Measurements from ENCODE around the gene CELA2B. TPM values are rescaled to one million over a fixed set of nuclear protein-coding genes. Genes with fewer than 3 reads are reported as not detected.

Gene CELA2B
- total and polyA plus RNA-seq, 2 of the 8 experiments (the other 6 are each of a cell fraction or from before 2014, with no cell fraction given): not detected

- Histone ChIP-seq H3K9ac (replicated peaks in 1 of 4; ENCODE audit: extremely low read depth in 1 of 4, low read depth in 3 of 4, low read length in 3 of 4) (no peak overlapping the region), H3K23ac (ENCODE audit: insufficient read length) (no peak overlapping the region), H3K9me3 (ENCODE audit: insufficient read depth in 2 of 2, low read depth in 1 of 2, low read length in 1 of 2) (no peaks in the 10 kb centered on the region), H3K18ac (ENCODE audit: extremely low read depth, low read length) (no peak overlapping the region), H3K36me3 (ENCODE audit: control insufficient read depth in 2 of 4, insufficient read depth in 4 of 4, low read length in 3 of 4) (no peaks in the 10 kb centered on the region), H3K4me3 (ENCODE audit: extremely low read depth in 1 of 4, insufficient read depth in 2 of 4, low read depth in 3 of 4, low read length in 4 of 4) (no peak overlapping the region), H2BK120ac (replicated peaks; ENCODE audit: low read depth, low read length) (no peak overlapping the region), H3K27me3 (replicated peaks in 1 of 4; ENCODE audit: control insufficient read depth in 3 of 4, extremely low read depth in 1 of 4, insufficient read depth in 3 of 4, low read length in 3 of 4) (no peaks in the 10 kb centered on the region), H3K56ac (replicated peaks; ENCODE audit: insufficient read length, low read depth, low read length) (no peak overlapping the region), H2BK5ac (ENCODE audit: low read depth, low read length) (no peak overlapping the region), H4K20me1 (replicated peaks in 1 of 2; ENCODE audit: control insufficient read depth in 1 of 2, insufficient read depth in 2 of 2, low read length in 2 of 2) (peaks cover 0 to 1% of the 10 kb centered on the region in 2 experiments), H2AFZ (ENCODE audit: low read length) (no peak overlapping the region), H4K5ac (ENCODE audit: insufficient read length, low read depth, low read length) (no peak overlapping the region), H3K4ac (replicated peaks; ENCODE audit: insufficient read length, low read depth, low read length) (no peak overlapping the region), H3K23me2 (ENCODE audit: low read depth, low read length) (no peaks in the 10 kb centered on the region), H3K4me1 (replicated peaks in 1 of 4; ENCODE audit: control insufficient read depth in 3 of 4, insufficient read depth in 4 of 4, low read length in 3 of 4) (no peaks in the 10 kb centered on the region), H2BK20ac (ENCODE audit: low read length) (no peak overlapping the region), H4K91ac (replicated peaks; ENCODE audit: insufficient read length, low read length) (no peak overlapping the region), H3K27ac (ENCODE audit: low read depth, low read length) (no peak overlapping the region), H2BK12ac (ENCODE audit: low read depth, low read length) (no peak overlapping the region), H3K14ac (ENCODE audit: insufficient read length) (no peak overlapping the region), H2AK5ac (ENCODE audit: low read depth, low read length) (no peak overlapping the region), H3K4me2 (ENCODE audit: insufficient read depth in 1 of 2, low read depth in 2 of 2, low read length in 2 of 2) (no peak overlapping the region), H2BK15ac (ENCODE audit: low read length) (no peak overlapping the region), H3K79me2 (ENCODE audit: control insufficient read depth in 1 of 2, insufficient read depth in 2 of 2, low read length in 2 of 2) (no peaks in the 10 kb centered on the region), H4K8ac (ENCODE audit: extremely low read depth, insufficient read depth, low read length) (no peak overlapping the region), H3K79me1 (ENCODE audit: low read depth, low read length) (no peaks in the 10 kb centered on the region)
- FAIRE-seq: no peak
- no peak for DNase-seq (ENCODE audit: low read depth in 1 of 2, low spot score in 2 of 2)
- no peak for TF ChIP-seq TAF1 (IDR thresholded peaks at IDR 0.05; ENCODE audit: low read depth, low read length)
- no peak for TF ChIP-seq GTF2F1 (IDR thresholded peaks at IDR 0.05; ENCODE audit: borderline replicate concordance, low read depth, low read length)
- ChIA-PET POLR2A (ENCODE audit: partially characterized antibody) (interaction anchor here (0.6 kb wide), 1 partner anchor 38 kb away, joined by 3 read pairs; no protein-coding TSS in a partner anchor), CTCF (ENCODE audit: partially characterized antibody) (no interaction called here)
- 93% methylated on average over 9 of the region's 9 CpGs; no CpG with 5 or more reads in 1 of the 2 experiments for WGBS, 2 experiments (ENCODE audit: extremely low coverage in 1 of 2, insufficient coverage in 1 of 2, insufficient read length in 1 of 2, insufficient replicate concordance in 2 of 2, low coverage in 1 of 2, low lambda C conversion rate in 2 of 2, missing lambda C conversion rate in 1 of 2)
Observed at GRCh38 chr1:15460708-15461095, 15.2 kb upstream of the CELA2B start.

Measured in H1 (cell line).